CD14-positive monocyte (primary cell): Measurements from ENCODE around the gene SCARB2. TPM values are rescaled to one million over a fixed set of nuclear protein-coding genes. Genes with fewer than 3 reads are reported as not detected.

Experiments
- DNase-seq, 3 donors: peaks; one replicate each; pipeline ENCODE4 v3.0.0-alpha.2; 2011 to 2022
- H2AFZ ChIP-seq: 2 replicates; pipeline ENCODE4 v1.6.0; 2012; ENCODE audit warnings: mild to moderate bottlenecking, low read depth, low read length, inconsistent platforms; ENCODE audit not compliant: insufficient read depth, poor library complexity, severe bottlenecking
- H3K27ac ChIP-seq, 2 donors: 1 replicate in 1 of 2; 2 replicates in 1 of 2; pipeline ENCODE4 v1.5.1; 2012 to 2013; ENCODE audit warnings: low read length in 2 of 2, control low read depth in 1 of 2, inconsistent platforms in 1 of 2, low read depth in 1 of 2, mild to moderate bottlenecking in 1 of 2
- H3K27me3 ChIP-seq, 2 donors: one replicate each; pipeline versions ENCODE4 v1.6.0 to v1.6.1; 2011 to 2013; ENCODE audit warnings: low read length in 2 of 2; ENCODE audit not compliant: control insufficient read depth in 2 of 2, insufficient read depth in 2 of 2
- H3K36me3 ChIP-seq, 2 donors: replicated peaks in 1 of 2; 1 replicate in 1 of 2; 2 replicates in 1 of 2; pipeline versions ENCODE4 v1.5.1 to v1.6.1; 2012 to 2013; ENCODE audit warnings: low read length in 2 of 2, control low read depth in 1 of 2, inconsistent platforms in 1 of 2, mild to moderate bottlenecking in 1 of 2; ENCODE audit not compliant: insufficient read depth in 2 of 2, control insufficient read depth in 1 of 2
- H3K4me1 ChIP-seq, 2 donors: 1 replicate in 1 of 2; 2 replicates in 1 of 2; pipeline versions ENCODE4 v1.5.1 to v1.6.1; 2012 to 2013; ENCODE audit warnings: low read length in 2 of 2, control low read depth in 1 of 2, inconsistent platforms in 1 of 2, mild to moderate bottlenecking in 1 of 2, moderate library complexity in 1 of 2; ENCODE audit not compliant: insufficient read depth in 2 of 2, control insufficient read depth in 1 of 2
- H3K4me2 ChIP-seq: replicated peaks from 2 replicates; pipeline ENCODE3; 2012; ENCODE audit warnings: low read length, moderate library complexity, mild to moderate bottlenecking; ENCODE audit not compliant: poor library complexity, severe bottlenecking; ENCODE audit errors: extremely low read depth
- H3K4me3 ChIP-seq, 3 experiments: fragments of 200-600 bp in 1 of 3; sonication (generic) in 1 of 3; replicated peaks in 1 of 3; 1 replicate in 2 of 3; 2 replicates in 1 of 3; pipeline ENCODE4 v1.5.1; 2011 to 2013; ENCODE audit warnings: low read length in 3 of 3, mild to moderate bottlenecking in 3 of 3, control low read depth in 2 of 3, low read depth in 2 of 3, inconsistent platforms in 1 of 3, moderate library complexity in 1 of 3
- H3K79me2 ChIP-seq: 2 replicates; pipeline ENCODE4 v1.6.0; 2012; ENCODE audit warnings: mild to moderate bottlenecking, control low read depth, inconsistent platforms, low read length, moderate library complexity; ENCODE audit not compliant: insufficient read depth
- H3K9ac ChIP-seq: 2 replicates; pipeline ENCODE4 v1.6.0; 2017; ENCODE audit warnings: low read length, mild to moderate bottlenecking; ENCODE audit not compliant: insufficient read depth, poor library complexity, severe bottlenecking
- H3K9me3 ChIP-seq, 2 donors: replicated peaks in 1 of 2; 1 replicate in 1 of 2; 2 replicates in 1 of 2; pipeline versions ENCODE4 v1.5.1 to v1.6.1; 2012 to 2013; ENCODE audit warnings: low read length in 2 of 2, control low read depth in 1 of 2; ENCODE audit not compliant: control insufficient read depth in 1 of 2, insufficient read depth in 1 of 2
- H4K20me1 ChIP-seq: 2 replicates; pipeline ENCODE4 v1.6.0; 2012; ENCODE audit warnings: mild to moderate bottlenecking, low read length, control low read depth, moderate library complexity; ENCODE audit not compliant: insufficient read depth
- H3K27ac Mint-ChIP-seq, 7 donors: one replicate each; pipeline ENCODE4 v1.8.0; 2020; ENCODE audit warnings: mild to moderate bottlenecking in 7 of 7, mixed read lengths in 7 of 7, moderate library complexity in 6 of 7, inconsistent platforms in 2 of 7
- H3K27me3 Mint-ChIP-seq, 3 donors: one replicate each; pipeline ENCODE4 v1.8.0; 2021 to 2022; ENCODE audit warnings: low read depth in 3 of 3, mild to moderate bottlenecking in 3 of 3, mixed read lengths in 3 of 3, moderate library complexity in 3 of 3, inconsistent platforms in 1 of 3
- H3K36me3 Mint-ChIP-seq, 2 donors: one replicate each; pipeline ENCODE4 v1.8.0; 2020; ENCODE audit warnings: mixed read lengths in 2 of 2, inconsistent platforms in 1 of 2, mild to moderate bottlenecking in 1 of 2
- H3K4me1 Mint-ChIP-seq: one replicate; pipeline ENCODE4 v1.8.0; 2020; ENCODE audit warnings: mild to moderate bottlenecking, mixed read lengths
- H3K4me3 Mint-ChIP-seq, 2 donors: one replicate each; pipeline ENCODE4 v1.8.0; 2020; ENCODE audit warnings: mild to moderate bottlenecking in 2 of 2, mixed read lengths in 2 of 2, moderate library complexity in 1 of 2
- H3K9me3 Mint-ChIP-seq, 7 donors: one replicate each; pipeline ENCODE4 v1.8.0; 2020 to 2022; ENCODE audit warnings: mixed read lengths in 7 of 7, mild to moderate bottlenecking in 6 of 7, moderate library complexity in 6 of 7, inconsistent platforms in 2 of 7
- CTCF ChIP-seq: fragments of 200-600 bp; IDR thresholded peaks from one replicate; pipeline ENCODE4 v1.8.0; 2022; ENCODE audit warnings: antibody characterized with exemption, mild to moderate bottlenecking
- WGBS: methylation state at CpG from one replicate; pipeline ENCODE4 v1.1.5; 2013; ENCODE audit warnings: missing lambda C conversion rate; ENCODE audit not compliant: insufficient coverage; 5-methylcytosine and 5-hydroxymethylcytosine counted together
- intact Hi-C, 2 donors: fragments of 100-400 bp; cut with micrococcal nuclease; formaldehyde crosslinking; loops; one replicate each; pipeline versions ENCODE4 v1.15.0 to v1.15.1; 2023
- polyA plus RNA-seq, 3 donors: library from polyadenylated mRNA; depleted of rRNA in 1 of 3; unstranded in 2 of 3; stranded (reverse) in 1 of 3; fragments of 300-500 nt in 2 of 3; fragments of >200 nt in 1 of 3; fragmentation: Illumina TruSeq in 2 of 3; gene quantifications; 1 replicate in 2 of 3; 2 replicates in 1 of 3; pipeline ENCODE4 v1.2.3, GENCODE V29; 2012 to 2021

SCARB2 gene
- polyA plus RNA-seq, 3 donors: 36.8 to 73.0 (median 53.5) TPM

GRCh38 chr4:76197971-76198410, 15.6 kb downstream of the SCARB2 start:
- intact Hi-C loops: loop anchor here in 1 of 2 donors (2.0 kb wide), 1 partner anchor 15 kb away; the partner anchor contains the start of gene SCARB2
- H3K36me3 Mint-ChIP-seq: peaks cover 27 to 31% of the 10 kb centered on the region in 2 donors
- Histone ChIP-seq H3K4me3 (peak overlapping the region in 1 of 3 experiments; percentile 21), H3K27me3 (no peaks in the 10 kb centered on the region), H2AFZ (no peak overlapping the region), H3K9me3 (no peaks in the 10 kb centered on the region), H3K27ac (peak overlapping the region; percentile 29 to 70), H3K4me1 (peaks cover 51 to 63% of the 10 kb centered on the region in 2 donors), H4K20me1 (peaks cover 98% of the 10 kb centered on the region), H3K9ac (peak overlapping the region; percentile 22), H3K4me2 (peak overlapping the region; percentile 50), H3K36me3 (peaks cover 18 to 31% of the 10 kb centered on the region in 2 donors), H3K79me2 (peaks cover 74% of the 10 kb centered on the region)
- 0% methylated on average over 5 of the region's 5 CpGs for WGBS
- H3K4me3 Mint-ChIP-seq: no peak overlapping the region
- H3K27me3 Mint-ChIP-seq: no peaks in the 10 kb centered on the region
- no peak for TF ChIP-seq CTCF
- DNase-seq: peak in 1 of 3 donors; percentile 38
- peaks cover 68% of the 10 kb centered on the region for H3K4me1 Mint-ChIP-seq
- H3K27ac Mint-ChIP-seq: peak overlapping the region; percentile 83 to 95 (median 90)
- no peaks in the 10 kb centered on the region for H3K9me3 Mint-ChIP-seq

GRCh38 chr4:76197031-76197743, 16.4 kb downstream of the SCARB2 start:
- H3K4me2 ChIP-seq: no peak overlapping the region
- peaks cover 56 to 71% of the 10 kb centered on the region in 2 donors for H3K4me1 ChIP-seq
- no peaks in the 10 kb centered on the region for H3K9me3 Mint-ChIP-seq
- no peak for TF ChIP-seq CTCF
- peak overlapping the region in 4 of 7 donors; percentile 19 to 73 (median 40) for H3K27ac Mint-ChIP-seq
- intact Hi-C loops: no loop called here
- H3K4me3 Mint-ChIP-seq: no peak overlapping the region
- peaks cover 74% of the 10 kb centered on the region for H3K4me1 Mint-ChIP-seq
- H3K9me3 ChIP-seq: no peaks in the 10 kb centered on the region
- peaks cover 98% of the 10 kb centered on the region for H4K20me1 ChIP-seq
- H3K27me3 ChIP-seq: no peaks in the 10 kb centered on the region
- DNase-seq: no peak
- no peak overlapping the region for H3K9ac ChIP-seq
- peaks cover 34 to 36% of the 10 kb centered on the region in 2 donors for H3K36me3 Mint-ChIP-seq
- WGBS: 92% methylated on average over 2 of the region's 10 CpGs
- peaks cover 24 to 38% of the 10 kb centered on the region in 2 donors for H3K36me3 ChIP-seq
- no peaks in the 10 kb centered on the region for H3K27me3 Mint-ChIP-seq
- no peak overlapping the region for H3K4me3 ChIP-seq
- peaks cover 72% of the 10 kb centered on the region for H3K79me2 ChIP-seq
- no peak overlapping the region for H2AFZ ChIP-seq
- H3K27ac ChIP-seq: peak overlapping the region in 1 of 2 donors; percentile 3
